ENCODE data around the gene RUNX1.

DNA sequence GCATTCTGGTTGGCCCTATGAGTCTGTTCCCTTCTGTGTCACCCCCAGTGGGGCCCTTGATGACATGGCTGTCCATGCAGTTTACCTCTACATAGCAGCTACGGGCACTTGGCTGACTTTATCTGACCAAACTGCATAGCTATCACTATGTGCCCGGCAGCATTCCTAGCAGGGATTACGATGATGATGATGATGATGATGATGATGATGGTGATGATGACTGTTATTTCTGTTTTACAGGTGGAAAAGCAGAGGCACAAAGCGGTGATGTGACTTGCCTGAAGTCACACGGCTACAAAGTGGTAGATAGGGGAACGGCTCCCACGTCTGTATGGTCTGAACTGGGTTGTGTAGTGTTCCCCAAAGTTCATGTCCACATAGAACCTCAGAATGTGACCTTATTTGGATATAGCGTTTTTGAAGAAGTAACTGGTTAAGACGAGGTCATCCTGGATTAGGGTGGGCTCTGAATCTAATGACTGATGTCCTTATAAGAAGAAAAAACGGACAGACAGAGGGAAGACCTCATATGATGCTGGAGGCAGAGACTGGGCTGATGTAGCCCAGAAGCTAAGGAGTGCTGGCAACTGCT, 57.6 kb downstream of the RUNX1 start:
- TF ChIP-seq MAZ (IDR thresholded peaks at IDR 0.05; ENCODE audit: borderline replicate concordance, low read depth, low read length): no peak
- no peak for TF ChIP-seq MAZ (CRISPR knock-in tag; IDR thresholded peaks at IDR 0.05; ENCODE audit: low read depth)
- TF ChIP-seq HNRNPUL1 (IDR thresholded peaks at IDR 0.05; ENCODE audit: low read depth, low read length): no peak
- TF ChIP-seq BRCA1 (CRISPR knock-in tag; IDR thresholded peaks at IDR 0.05): no peak
- no peak for TF ChIP-seq EP300 (IDR thresholded peaks at IDR 0.05; ENCODE audit: low read depth in 2 of 2, low read length in 2 of 2)
- no peak for TF ChIP-seq EP300 (CRISPR knock-in tag; IDR thresholded peaks at IDR 0.05; ENCODE audit: borderline replicate concordance)

Data from HepG2 (cell line).